OCI-LY1 (cell line): ENCODE results near the gene CCDC50.

Experiments
- H2AFZ ChIP-seq: fragments of 200-600 bp; sonication (generic), shearing (Covaris generic); 2 replicates; pipeline ENCODE4 v1.6.0; 2014; ENCODE audit warnings: antibody characterized with exemption, mild to moderate bottlenecking, low read length
- H3F3A ChIP-seq: fragments of 200-600 bp; sonication (generic), shearing (Covaris generic); 2 replicates; pipeline ENCODE4 v1.6.0; 2014; ENCODE audit warnings: mild to moderate bottlenecking, antibody characterized with exemption, low read length, moderate library complexity; ENCODE audit not compliant: insufficient read depth
- H3K27ac ChIP-seq: fragments of 200-600 bp; sonication (generic); 2 replicates; pipeline ENCODE4 v1.5.1; 2014; ENCODE audit warnings: low read length, mixed run types, mild to moderate bottlenecking, low read depth; ENCODE audit not compliant: poor library complexity, severe bottlenecking
- H3K27me3 ChIP-seq: fragments of 200-600 bp; sonication (generic); 2 replicates; pipeline ENCODE4 v1.6.0; 2014; ENCODE audit warnings: antibody characterized with exemption, mild to moderate bottlenecking, low read length, moderate library complexity; ENCODE audit not compliant: insufficient read depth
- H3K36me3 ChIP-seq: fragments of 200-600 bp; sonication (generic); 2 replicates; pipeline ENCODE4 v1.6.1; 2014; ENCODE audit warnings: mild to moderate bottlenecking, antibody characterized with exemption, low read length, moderate library complexity, mixed read lengths; ENCODE audit not compliant: insufficient read depth
- H3K4me1 ChIP-seq: fragments of 200-600 bp; sonication (generic); 2 replicates; pipeline ENCODE4 v1.5.1; 2014; ENCODE audit warnings: mild to moderate bottlenecking, low read length, moderate library complexity; ENCODE audit not compliant: insufficient read depth, severe bottlenecking
- H3K4me2 ChIP-seq: fragments of 200-600 bp; sonication (generic), shearing (Covaris generic); 2 replicates; pipeline ENCODE4 v1.6.1; 2014; ENCODE audit warnings: low read length
- H3K4me3 ChIP-seq: fragments of 200-600 bp; sonication (generic); 2 replicates; pipeline ENCODE4 v1.5.1; 2014; ENCODE audit warnings: low read length, low read depth, mild to moderate bottlenecking, mixed read lengths; ENCODE audit not compliant: poor library complexity, severe bottlenecking
- H3K79me2 ChIP-seq: fragments of 200-600 bp; shearing (Covaris generic); 2 replicates; pipeline ENCODE4 v1.6.1; 2016; ENCODE audit warnings: mixed run types, low read length, mixed read lengths; ENCODE audit not compliant: insufficient read depth
- H3K9ac ChIP-seq: fragments of 200-600 bp; sonication (generic), shearing (Covaris generic); 2 replicates; pipeline ENCODE4 v1.6.1; 2014; ENCODE audit warnings: mild to moderate bottlenecking, low read length, mixed read lengths
- H3K9me2 ChIP-seq: fragments of 200-600 bp; sonication (generic), shearing (Covaris generic); 2 replicates; pipeline ENCODE4 v1.6.1; 2014; ENCODE audit warnings: low read depth, mild to moderate bottlenecking, low read length, mixed read lengths
- H3K9me3 ChIP-seq: fragments of 200-600 bp; shearing (Covaris generic); 2 replicates; pipeline ENCODE4 v1.6.1; 2014; ENCODE audit warnings: low read length, mixed read lengths
- H4K20me1 ChIP-seq: fragments of 200-600 bp; sonication (generic), shearing (Covaris generic); 2 replicates; pipeline ENCODE4 v1.6.0; 2016; ENCODE audit warnings: mild to moderate bottlenecking, low read length; ENCODE audit not compliant: insufficient read depth
- EZH2 ChIP-seq: fragments of 200-600 bp; sonication (generic), shearing (Covaris generic); IDR thresholded peaks from 2 replicates; pipeline ENCODE4 v1.8.0; 2017; ENCODE audit warnings: borderline replicate concordance, mixed run types, mild to moderate bottlenecking, antibody characterized with exemption, low read length, moderate library complexity, mixed read lengths
- TF ChIP-seq, protein P1 (sequence below): fragments of 200-600 bp; sonication (generic), shearing (Covaris generic); IDR thresholded peaks from 2 replicates; pipeline ENCODE4 v1.5.1; 2017; ENCODE audit warnings: mild to moderate bottlenecking, antibody characterized with exemption, low read length, moderate library complexity, mixed read lengths

Gene CCDC50

DNA sequence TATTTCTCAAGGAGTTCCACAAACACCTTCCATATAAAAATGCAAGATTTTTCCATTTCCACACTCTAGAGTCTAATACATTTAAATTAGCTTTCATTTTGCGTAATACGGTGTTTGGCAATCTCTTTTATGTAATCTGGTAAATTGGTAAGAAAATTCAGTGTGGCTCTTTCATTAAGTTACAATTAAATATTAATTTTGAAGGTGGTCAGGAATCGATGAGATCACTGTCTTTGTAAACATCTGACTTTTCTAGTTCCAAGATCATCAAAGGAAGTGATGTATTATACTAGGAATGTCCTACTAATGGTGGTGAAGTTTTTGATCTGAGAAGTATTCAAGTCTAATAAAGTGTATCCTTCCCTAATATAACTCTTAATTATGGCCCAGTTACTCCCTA is 2.2 kb downstream of the CCDC50 start:
- H3K4me2 ChIP-seq = no peak overlapping the region
- no peaks in the 10 kb centered on the region for H3K9me3 ChIP-seq

DNA sequence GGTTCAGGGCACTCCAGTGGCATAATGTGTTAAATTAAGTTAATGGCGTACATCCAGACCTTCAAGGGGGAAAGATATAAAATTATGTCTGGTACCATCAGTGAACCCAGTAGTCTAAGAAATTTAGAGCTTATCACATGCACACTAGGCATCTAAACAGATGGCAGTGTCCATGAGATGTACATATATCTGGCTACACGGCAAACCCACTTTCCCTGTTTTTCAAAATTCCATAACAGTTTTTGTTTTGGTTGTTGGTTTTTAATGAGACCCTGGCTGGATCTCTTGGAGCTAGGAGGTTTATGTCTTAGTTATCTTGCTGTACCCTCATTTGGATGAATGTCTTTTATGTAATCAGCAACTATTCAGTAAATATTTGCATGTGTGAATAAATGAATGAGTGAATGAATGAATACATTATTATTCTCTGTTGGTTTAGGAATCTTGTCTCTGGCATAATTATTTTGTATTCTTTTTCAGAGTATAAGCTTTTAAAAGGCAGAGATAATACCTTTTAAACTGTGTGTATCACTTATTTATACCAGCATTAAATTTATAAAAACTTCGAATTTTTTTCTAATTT is 4.2 kb downstream of the CCDC50 start:
- no peaks in the 10 kb centered on the region for H3K79me2 ChIP-seq
- no peak overlapping the region for H3K27ac ChIP-seq

More for the DNA sequence above, 2.2 kb downstream of the CCDC50 start:
- no peaks in the 10 kb centered on the region for H3K4me1 ChIP-seq
- H3K9me2 ChIP-seq = no peaks in the 10 kb centered on the region
- no peaks in the 10 kb centered on the region for H3K36me3 ChIP-seq
- H4K20me1 ChIP-seq = no peaks in the 10 kb centered on the region
- no peak overlapping the region for H3K27ac ChIP-seq
- no peaks in the 10 kb centered on the region for H3F3A ChIP-seq
- no peak overlapping the region for H3K4me3 ChIP-seq
- no peak for TF ChIP-seq EZH2
- TF ChIP-seq, protein P1, sequence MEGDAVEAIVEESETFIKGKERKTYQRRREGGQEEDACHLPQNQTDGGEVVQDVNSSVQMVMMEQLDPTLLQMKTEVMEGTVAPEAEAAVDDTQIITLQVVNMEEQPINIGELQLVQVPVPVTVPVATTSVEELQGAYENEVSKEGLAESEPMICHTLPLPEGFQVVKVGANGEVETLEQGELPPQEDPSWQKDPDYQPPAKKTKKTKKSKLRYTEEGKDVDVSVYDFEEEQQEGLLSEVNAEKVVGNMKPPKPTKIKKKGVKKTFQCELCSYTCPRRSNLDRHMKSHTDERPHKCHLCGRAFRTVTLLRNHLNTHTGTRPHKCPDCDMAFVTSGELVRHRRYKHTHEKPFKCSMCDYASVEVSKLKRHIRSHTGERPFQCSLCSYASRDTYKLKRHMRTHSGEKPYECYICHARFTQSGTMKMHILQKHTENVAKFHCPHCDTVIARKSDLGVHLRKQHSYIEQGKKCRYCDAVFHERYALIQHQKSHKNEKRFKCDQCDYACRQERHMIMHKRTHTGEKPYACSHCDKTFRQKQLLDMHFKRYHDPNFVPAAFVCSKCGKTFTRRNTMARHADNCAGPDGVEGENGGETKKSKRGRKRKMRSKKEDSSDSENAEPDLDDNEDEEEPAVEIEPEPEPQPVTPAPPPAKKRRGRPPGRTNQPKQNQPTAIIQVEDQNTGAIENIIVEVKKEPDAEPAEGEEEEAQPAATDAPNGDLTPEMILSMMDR = no peak
- H3K9ac ChIP-seq = no peak overlapping the region
- no peaks in the 10 kb centered on the region for H3K27me3 ChIP-seq
- no peak overlapping the region for H2AFZ ChIP-seq
- H3K79me2 ChIP-seq = no peaks in the 10 kb centered on the region

DNA sequence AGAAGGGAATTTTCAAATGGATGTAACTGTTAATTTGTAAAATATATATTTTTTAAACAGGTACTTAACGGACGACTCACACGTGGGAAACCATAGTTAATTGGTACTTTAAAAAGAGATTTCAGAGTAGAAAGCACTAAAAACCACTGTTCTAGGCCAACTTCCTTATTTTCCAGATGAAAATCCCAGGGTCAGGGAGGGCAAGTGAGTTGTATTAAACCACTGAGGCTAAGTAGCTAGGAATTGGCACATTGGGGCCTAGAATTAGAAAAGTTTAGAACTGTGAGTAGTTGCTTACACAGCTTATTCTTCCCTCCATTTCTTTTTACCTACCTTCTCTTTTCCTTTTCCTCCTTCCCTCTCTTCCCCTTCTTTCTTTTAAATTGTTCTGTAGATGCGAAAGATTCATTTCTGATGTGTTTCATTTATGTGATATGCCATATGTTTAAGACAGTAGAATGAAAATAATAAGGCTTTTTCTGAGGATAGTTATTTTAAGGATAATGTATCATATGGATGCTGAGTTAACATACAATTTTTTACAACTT is 5.2 kb downstream of the CCDC50 start:
- Histone ChIP-seq H3K4me3 (no peak overlapping the region), H3K27ac (no peak overlapping the region), H3K79me2 (no peaks in the 10 kb centered on the region), H3K36me3 (no peaks in the 10 kb centered on the region), H2AFZ (no peak overlapping the region), H3K27me3 (no peaks in the 10 kb centered on the region), H3K9me2 (no peaks in the 10 kb centered on the region), H3K9me3 (no peaks in the 10 kb centered on the region), H3K9ac (no peak overlapping the region), H3K4me1 (no peaks in the 10 kb centered on the region), H4K20me1 (no peaks in the 10 kb centered on the region), H3K4me2 (no peak overlapping the region), H3F3A (no peaks in the 10 kb centered on the region)
- no peak for TF ChIP-seq EZH2
- TF ChIP-seq, protein P1 = no peak

More for the DNA sequence above, 4.2 kb downstream of the CCDC50 start:
- TF ChIP-seq, protein P1 = no peak
- no peak for TF ChIP-seq EZH2
- Histone ChIP-seq H3F3A (no peaks in the 10 kb centered on the region), H3K9me2 (no peaks in the 10 kb centered on the region), H2AFZ (no peak overlapping the region), H3K4me1 (no peaks in the 10 kb centered on the region), H3K36me3 (no peaks in the 10 kb centered on the region), H3K4me2 (no peak overlapping the region), H3K27me3 (no peaks in the 10 kb centered on the region), H3K9me3 (no peaks in the 10 kb centered on the region), H3K9ac (no peak overlapping the region), H3K4me3 (no peak overlapping the region), H4K20me1 (no peaks in the 10 kb centered on the region)
